ENCODE results near the gene ESR2. TPM values are rescaled to one million over a fixed set of nuclear protein-coding genes. Genes with fewer than 3 reads are reported as not detected.

Gene ESR2
- polyA plus RNA-seq, 1 of the 3 experiments (the other 2 are of a cell fraction) = 0.03 TPM

- DNase-seq = no peak
- no peaks in the 10 kb centered on the region for H3K27me3 ChIP-seq (ENCODE audit: insufficient read depth)
- ChIA-PET POLR2A (no interaction called here), CTCF (interaction anchor here (1.3 kb wide), 1 partner anchor 25 kb away, joined by 4 read pairs; no protein-coding TSS in a partner anchor)
- TF ChIP-seq REST (IDR thresholded peaks at IDR 0.05; ENCODE audit: low read depth, low read length) = no peak
- no peak for TF ChIP-seq SMC3 (IDR thresholded peaks at IDR 0.05; ENCODE audit: low read depth, low read length)
- no peak for TF ChIP-seq RAD21 (IDR thresholded peaks at IDR 0.05; ENCODE audit: low read length)
- TF ChIP-seq CHD2 (IDR thresholded peaks at IDR 0.05; ENCODE audit: low read length, partially characterized antibody) = no peak
- no peak for TF ChIP-seq FOXJ3 (CRISPR knock-in tag; IDR thresholded peaks at IDR 0.05)
- TF ChIP-seq MEF2A (IDR thresholded peaks at IDR 0.05; ENCODE audit: borderline replicate concordance, low read depth) = no peak
- no peak for TF ChIP-seq RXRA (IDR thresholded peaks at IDR 0.05; ENCODE audit: borderline replicate concordance, low read depth)
- TF ChIP-seq GATA2 (CRISPR knock-in tag; IDR thresholded peaks at IDR 0.05) = no peak
- no peak for TF ChIP-seq USF1 (IDR thresholded peaks at IDR 0.05; ENCODE audit: borderline replicate concordance, low read depth)
- TF ChIP-seq TEAD4 (IDR thresholded peaks at IDR 0.05; ENCODE audit: borderline replicate concordance, insufficient read depth) = no peak
- no peak for TF ChIP-seq SIN3A (IDR thresholded peaks at IDR 0.05; ENCODE audit: borderline replicate concordance, low read depth, low read length)
- no peak for TF ChIP-seq GABPA (IDR thresholded peaks at IDR 0.05; ENCODE audit: low read depth)
- no peak for TF ChIP-seq PBX3 (IDR thresholded peaks at IDR 0.05)
- TF ChIP-seq USF2 (IDR thresholded peaks at IDR 0.05; ENCODE audit: borderline replicate concordance, low read depth, low read length) = no peak
- no peak for TF ChIP-seq EP300 (IDR thresholded peaks at IDR 0.05; ENCODE audit: borderline replicate concordance in 1 of 2, low read depth in 1 of 2, low read length in 1 of 2)
- no peak for TF ChIP-seq JUND (IDR thresholded peaks at IDR 0.05)
- H3K9me3 ChIP-seq = no peaks in the 10 kb centered on the region
- H3K4me3 ChIP-seq (ENCODE audit: low read depth in 2 of 2, low read length in 1 of 2) = no peak overlapping the region
- no peaks in the 10 kb centered on the region for H3K36me3 ChIP-seq (replicated peaks in 1 of 2; ENCODE audit: control insufficient read depth in 1 of 2, insufficient read depth in 2 of 2, low read length in 1 of 2)
- H3K9me2 ChIP-seq = no peaks in the 10 kb centered on the region
- H2AFZ ChIP-seq (ENCODE audit: low read depth) = no peak overlapping the region
- no peaks in the 10 kb centered on the region for H4K20me1 ChIP-seq (ENCODE audit: insufficient read depth)
- no peak overlapping the region for H3K9ac ChIP-seq
- no peaks in the 10 kb centered on the region for H3F3A ChIP-seq (replicated peaks; ENCODE audit: insufficient read depth)
- H3K4me1 ChIP-seq (ENCODE audit: control insufficient read depth in 1 of 2, insufficient read depth in 2 of 2, low read depth in 1 of 2, low read length in 1 of 2) = no peaks in the 10 kb centered on the region; a peak in 1 of 4 replicates
- no peak overlapping the region for H3K27ac ChIP-seq (ENCODE audit: low read depth in 2 of 2, low read length in 1 of 2)
- WGBS (ENCODE audit: low lambda C conversion rate) = 53% methylated on average over 2 of the region's 2 CpGs
- H3K79me2 ChIP-seq (ENCODE audit: insufficient read depth) = no peaks in the 10 kb centered on the region
- H3K4me2 ChIP-seq = no peak overlapping the region
These were observed 15.7 kb downstream of the ESR2 start for GRCh38 chr14:64278458-64278857.

Measured in SK-N-SH (cell line).